ENCODE data around the gene ATP8B1.

DNA sequence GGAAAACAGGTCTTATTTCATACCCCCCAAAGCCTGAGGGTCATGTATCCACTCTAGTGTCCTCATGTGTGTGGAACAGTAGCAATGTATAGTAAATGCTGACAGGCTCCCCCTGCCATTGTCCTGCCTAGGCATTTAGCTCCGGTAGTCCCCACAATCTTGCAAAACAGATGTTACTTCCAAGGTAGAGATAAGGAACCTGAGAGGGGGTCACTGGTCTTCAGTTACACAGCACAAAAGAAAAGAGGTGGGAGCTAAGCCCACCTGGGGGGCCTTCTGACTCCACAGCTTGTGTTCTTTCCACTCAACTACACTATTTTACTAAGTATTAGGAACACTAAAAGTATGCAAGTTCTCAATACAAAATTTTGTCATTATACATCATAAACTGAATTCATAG, 199.2 kb downstream of the ATP8B1 start:
- no peak for TF ChIP-seq CTCF (conservative IDR thresholded peaks at IDR 0.05; ENCODE audit: low read length)
- no peak for TF ChIP-seq EZH2phosphoT487 (IDR thresholded peaks at IDR 0.05; ENCODE audit: borderline replicate concordance)

Data from Loucy (cell line).